ENCODE data around the gene UFSP2.
A peak's percentile ranks its signal among the peaks of the same experiment; 100 is the strongest.

UFSP2 gene, protein sequence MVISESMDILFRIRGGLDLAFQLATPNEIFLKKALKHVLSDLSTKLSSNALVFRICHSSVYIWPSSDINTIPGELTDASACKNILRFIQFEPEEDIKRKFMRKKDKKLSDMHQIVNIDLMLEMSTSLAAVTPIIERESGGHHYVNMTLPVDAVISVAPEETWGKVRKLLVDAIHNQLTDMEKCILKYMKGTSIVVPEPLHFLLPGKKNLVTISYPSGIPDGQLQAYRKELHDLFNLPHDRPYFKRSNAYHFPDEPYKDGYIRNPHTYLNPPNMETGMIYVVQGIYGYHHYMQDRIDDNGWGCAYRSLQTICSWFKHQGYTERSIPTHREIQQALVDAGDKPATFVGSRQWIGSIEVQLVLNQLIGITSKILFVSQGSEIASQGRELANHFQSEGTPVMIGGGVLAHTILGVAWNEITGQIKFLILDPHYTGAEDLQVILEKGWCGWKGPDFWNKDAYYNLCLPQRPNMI

GRCh38 chr4:185425647-185426352 lies at the start of gene UFSP2:
TSS of gene UFSP2 (minus strand) at chr4:185425964. CDS start at chr4:185425868, 96 bp downstream.
- DNase-seq, result peak; percentile 90

GRCh38 chr4:185473247-185473646 lies 47.5 kb upstream of the UFSP2 start:
- no peak for DNase-seq

DNA sequence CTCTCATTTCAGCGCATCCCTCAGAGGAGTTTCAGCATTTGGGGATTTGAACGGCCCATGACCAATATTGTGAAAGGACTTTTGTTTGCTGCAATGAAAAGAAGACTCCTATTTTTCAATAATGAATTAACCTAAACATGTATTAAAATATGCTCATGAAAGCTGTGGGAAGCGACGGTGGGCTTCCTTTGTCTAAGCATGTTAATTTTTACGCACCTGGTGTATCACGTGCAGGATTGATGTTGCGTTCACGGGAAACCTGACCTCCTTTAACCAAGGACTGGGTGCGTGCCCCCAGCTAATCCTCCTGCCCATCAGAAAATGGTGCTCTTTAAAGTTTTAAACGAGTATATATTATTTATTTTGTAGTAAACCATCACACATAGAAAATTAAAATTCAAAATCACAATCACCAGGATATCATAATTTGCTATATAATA lies 46.4 kb upstream of the UFSP2 start:
- DNase-seq, result no peak

DNA sequence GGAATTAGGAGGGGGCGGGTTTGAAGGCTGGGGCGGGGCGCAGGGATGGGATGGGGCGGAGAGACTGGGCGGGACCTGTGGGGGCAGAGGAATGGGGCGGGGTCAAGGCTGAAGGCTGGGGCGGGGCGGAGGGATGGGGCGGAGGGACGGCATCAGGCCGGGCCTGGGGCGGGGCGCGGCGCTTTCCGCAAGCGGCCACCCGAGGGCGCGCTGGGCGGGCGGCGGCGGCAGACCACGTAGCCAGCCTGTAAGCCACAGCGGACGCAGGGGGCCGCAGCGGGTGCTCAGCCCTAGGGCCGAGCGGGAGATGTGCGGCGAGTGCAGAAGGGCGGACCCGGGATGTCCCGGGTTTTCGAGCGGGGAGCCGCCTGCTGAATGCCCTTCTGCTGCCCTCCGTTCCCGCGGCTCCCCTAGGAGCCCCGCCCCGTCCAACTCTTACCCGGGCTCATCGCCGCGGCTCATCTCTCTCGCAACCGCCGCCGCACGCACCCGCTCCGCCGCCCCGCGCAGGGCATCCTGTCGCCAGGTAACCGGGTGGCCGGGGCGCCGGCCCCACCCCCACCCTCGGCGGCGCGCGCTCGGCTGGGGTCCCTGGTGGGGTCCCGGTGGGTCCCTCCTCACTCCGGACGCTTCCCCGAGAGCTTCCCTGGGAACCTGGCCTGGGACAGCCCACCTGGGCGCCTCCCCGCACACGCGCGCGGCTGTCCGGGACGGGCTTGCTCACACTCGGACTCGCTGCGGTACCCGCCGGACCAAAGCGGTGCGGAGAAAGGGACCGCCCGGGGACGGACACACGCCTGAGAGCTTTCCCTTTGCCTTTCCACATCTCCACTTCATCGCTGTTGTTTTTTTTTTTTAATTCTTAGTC lies 45.7 kb upstream of the UFSP2 start, which contains the start of gene CCDC110:
Gene CCDC110 (minus strand): TSS at position 499 of the 868 bp plus-strand sequence. CDS start 50 bp downstream, at position 449.
- peak; percentile 88 for DNase-seq

DNA sequence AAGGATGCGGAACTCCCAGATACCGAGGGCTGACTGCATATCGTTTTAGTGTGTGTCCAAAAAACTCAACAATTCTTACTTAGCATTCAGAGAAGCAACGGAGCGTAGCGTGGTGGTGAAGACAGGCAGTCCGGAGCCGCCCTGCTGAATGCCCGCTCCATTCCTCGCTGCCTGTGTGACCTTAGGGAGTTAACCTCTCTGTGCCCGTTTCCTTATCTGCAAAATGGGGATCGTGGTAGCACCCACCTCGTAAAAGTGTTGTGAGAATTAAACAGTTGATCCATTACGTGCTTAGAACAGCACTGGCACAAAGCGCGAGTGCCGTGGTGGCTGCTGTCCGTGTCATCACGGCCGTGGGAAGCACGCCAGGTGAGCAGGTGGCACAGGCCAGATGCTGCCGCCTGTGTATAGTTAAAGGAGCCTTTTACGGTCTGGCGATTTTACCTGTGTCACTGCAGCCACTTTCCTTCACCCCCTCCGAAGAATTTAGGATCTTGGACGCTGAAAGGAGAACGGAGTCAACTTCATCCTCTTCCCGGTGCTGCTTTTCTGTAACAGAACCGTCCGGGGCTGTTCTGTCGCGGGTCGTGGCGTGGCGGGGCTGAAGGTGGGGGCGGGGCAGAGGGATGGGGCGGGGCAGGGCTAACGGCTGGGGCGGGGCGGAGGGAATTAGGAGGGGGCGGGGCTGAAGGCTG lies 44.9 kb upstream of the UFSP2 start:
- peak; percentile 52 for DNase-seq

- DNase-seq, result no peak
Observed at GRCh38 chr4:185469580-185470154, 43.9 kb upstream of the UFSP2 start.

DNA sequence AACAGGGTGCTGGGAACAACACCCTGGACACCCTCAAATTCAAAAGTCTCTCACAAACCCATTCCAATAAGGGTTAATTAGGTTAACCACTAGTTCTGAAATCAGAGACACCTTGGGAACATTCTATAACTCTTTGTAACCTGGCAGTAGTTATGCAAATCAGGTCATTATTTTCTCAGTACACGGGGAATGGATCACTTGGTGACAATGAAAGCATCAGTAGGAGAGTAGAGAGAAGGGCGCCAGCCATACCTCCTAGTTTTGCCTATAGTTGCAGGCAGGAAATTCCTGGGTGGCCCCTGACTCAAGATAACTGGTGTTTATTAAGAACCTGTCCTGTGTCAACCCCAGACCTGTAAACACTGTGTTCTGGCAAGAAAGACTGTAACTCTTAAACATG lies 43.2 kb upstream of the UFSP2 start:
- no peak for DNase-seq

DNA sequence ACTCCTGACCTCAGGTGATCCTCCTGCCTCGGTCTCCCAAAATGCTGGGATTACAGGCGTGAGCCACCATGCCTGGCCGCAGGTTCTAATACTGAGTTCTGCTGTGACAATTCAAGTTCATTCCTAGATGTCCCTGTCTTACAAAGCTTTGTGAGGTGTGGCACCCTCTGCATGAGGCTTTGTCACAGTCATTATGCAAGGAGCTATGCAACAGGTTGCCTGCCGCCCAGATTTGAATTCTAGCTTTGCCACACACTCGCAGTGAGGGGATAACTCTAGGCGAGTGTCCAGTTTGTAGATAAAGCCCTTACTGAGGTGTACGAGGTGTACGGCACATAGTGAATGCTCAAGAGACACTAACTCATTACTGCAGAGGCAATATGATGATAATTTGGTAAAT lies 42.2 kb upstream of the UFSP2 start:
- DNase-seq, result no peak

- DNase-seq, result no peak
Observed at GRCh38 chr4:185467101-185467500, 41.3 kb upstream of the UFSP2 start.

- DNase-seq, result no peak
Observed at GRCh38 chr4:185465707-185466106, 39.9 kb upstream of the UFSP2 start.

- DNase-seq, result no peak
Observed at GRCh38 chr4:185464887-185465286, 39.1 kb upstream of the UFSP2 start.

DNA sequence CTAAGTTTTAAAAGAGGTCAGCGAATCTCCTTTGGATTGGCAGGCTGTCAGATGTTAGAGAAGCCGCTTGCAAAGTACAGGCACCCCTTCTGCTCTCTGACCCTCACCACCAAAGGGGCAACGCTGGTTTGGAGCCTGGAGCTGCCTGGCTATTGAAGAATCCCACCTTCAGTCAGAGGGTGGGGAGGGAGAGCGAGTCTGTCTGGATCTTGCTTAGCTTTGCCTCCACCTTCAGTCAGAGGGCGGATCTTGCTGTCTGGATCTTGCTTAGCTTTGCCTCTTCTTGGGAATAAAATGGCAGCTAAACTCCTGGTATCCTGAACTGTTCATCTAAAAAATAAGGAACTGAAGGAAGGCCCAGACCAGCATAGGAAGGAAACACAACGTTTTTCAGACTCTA lies 38.4 kb upstream of the UFSP2 start:
- no peak for DNase-seq

DNA sequence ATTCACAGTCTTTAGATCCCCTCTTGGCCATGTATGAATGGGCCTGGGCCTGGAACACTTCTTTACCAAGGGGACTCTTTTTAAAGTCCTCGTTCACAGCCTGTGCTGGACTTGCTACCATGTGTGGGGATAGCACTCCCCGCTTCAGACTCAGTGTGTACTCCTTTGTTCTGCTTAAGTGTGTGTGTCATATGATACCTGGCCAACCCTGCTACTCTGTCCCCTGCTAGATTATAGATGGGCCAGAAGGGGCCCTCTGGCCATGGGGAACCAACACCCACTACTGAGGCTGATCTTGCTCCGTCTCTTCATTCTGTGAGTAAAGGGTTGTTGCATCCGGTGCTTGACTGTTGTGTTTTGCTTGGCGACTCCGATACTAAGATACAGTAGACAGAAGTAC lies 37.8 kb upstream of the UFSP2 start:
- no peak for DNase-seq

DNA sequence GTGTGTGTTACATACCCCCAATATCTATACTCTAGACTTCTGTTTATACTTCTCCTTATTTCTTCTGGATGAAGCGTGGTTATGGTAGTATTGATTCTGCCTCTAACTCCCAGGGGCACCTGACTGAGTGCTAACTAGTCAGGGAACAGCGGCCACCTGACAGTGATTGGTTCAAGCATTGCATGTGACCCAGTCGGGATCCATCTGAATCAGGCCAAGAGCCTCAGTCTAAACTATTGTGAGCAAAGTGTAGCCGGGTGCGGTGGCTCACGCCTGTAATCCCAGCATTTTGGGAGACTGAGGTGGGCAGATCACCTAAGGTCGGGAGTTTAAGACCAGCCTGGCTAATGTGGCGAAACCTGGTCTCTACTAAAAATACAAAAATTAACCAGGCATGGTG lies 35.8 kb upstream of the UFSP2 start:
- no peak for DNase-seq

DNA sequence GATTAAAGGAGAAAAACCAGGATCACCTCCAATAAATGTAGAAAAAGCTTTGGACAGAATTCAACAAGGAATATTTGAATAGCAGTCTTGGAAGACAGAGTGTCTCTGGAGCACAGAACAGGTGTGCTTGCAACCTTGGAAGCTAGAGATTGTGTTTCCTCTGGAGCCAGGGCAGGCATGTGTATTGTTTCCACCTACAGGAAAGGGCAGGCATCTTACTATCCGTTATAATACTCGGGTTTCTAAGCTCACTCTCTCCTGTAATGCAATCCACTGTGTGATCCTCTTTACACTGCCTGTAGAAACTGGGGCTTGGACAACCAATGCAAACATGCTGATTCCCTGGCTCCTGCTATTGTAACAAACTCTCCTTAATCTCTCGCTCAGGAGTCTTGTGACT lies 31.4 kb upstream of the UFSP2 start:
- DNase-seq, result no peak

DNA sequence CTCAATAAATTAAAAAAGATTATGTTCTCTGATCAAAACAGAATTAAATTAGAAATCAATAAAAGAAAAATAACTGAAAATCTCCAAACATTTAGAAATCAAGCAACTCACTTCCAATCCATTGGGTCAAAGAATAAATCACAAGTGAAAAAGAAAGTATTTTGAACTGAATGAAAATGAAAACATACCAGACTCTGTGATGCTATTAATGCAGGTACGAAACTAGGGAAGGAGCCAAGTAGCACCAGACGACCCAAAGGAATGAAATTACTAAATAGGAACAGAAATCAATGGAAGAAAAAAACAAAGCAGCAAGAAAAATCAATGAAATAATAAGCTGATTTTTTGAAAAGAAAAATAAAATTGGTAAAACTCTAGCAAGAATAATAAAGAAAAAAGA lies 30.4 kb upstream of the UFSP2 start:
- DNase-seq, result no peak

DNA sequence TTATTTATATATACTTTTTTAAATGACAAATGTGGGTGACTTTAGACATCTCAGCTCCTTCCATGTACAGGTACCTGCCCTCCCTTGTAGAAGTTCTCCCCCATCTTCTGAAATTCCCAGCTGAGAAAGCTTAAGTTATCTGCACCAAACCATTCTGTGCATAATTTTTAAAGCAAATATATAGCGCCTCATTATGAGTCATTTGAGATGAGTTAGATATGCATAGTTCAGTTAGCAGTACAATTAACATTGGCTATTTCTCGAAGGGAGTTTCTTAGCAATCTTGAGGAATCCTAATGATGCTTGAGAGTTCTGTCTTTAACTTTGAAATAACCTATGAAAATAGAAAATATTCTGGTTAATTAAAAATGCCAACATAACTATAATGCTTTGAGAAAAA lies 19.4 kb upstream of the UFSP2 start:
- DNase-seq, result no peak

- no peak for DNase-seq
Observed at GRCh38 chr4:185441479-185441878, 15.7 kb upstream of the UFSP2 start.

DNA sequence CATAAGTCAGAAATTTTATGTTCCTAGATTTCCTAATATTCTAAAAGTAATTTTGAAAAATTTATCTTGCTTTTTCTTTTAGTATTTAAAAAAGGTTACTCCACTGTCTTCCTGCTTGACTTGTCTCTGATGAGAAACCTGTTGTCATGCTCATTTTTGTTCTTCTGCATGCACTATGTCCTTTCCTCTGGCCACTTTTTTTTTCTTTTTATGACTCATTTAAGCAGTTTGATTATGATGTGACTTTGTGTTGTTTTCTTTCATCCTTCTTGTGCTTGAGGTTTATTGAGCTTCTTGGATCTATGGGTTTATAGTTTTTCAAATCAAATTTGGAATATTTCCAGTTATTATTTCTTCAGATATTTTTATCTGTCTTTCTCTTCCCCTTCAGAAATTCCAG lies 12.0 kb upstream of the UFSP2 start:
- no peak for DNase-seq

GRCh38 chr4:185435466-185435865 lies 9.7 kb upstream of the UFSP2 start:
- DNase-seq, result no peak

DNA sequence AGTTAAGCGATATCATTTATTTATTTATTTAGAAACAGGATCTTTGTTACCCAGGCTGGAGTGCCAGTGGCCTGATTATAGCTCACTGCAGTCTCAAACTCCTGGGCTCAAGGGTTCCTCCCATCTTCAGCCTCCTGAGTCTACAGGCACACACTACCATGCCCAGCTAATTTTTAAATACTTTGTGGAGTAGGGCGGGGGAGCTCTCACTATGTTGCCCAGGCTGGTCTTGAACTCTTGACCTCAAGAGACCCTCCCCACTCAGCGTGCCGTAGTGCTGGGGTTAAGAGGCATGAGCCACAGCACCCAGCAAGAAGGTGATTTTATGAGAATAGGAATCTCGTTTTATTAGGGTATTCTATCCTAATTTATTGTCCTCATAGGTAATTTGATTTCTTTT lies 3.9 kb upstream of the UFSP2 start:
- DNase-seq, result no peak

Data from CD4-positive, alpha-beta T cell treated with Interleukin-15 for 1 hour (primary cell).